GM12875 (cell line): Measurements from ENCODE around the gene COX5A.
"Not testable (repeated sequence)": the region's sequence is repeated elsewhere in the genome, so short reads cannot be mapped to it uniquely, and the experiment has no call there.

ENCODE experiments used
- H3K4me3 ChIP-seq: one replicate; pipeline ENCODE4 v1.5.1; 2011; ENCODE audit warnings: low read depth, low read length, control low read depth
- TF ChIP-seq, protein P1 (sequence below): IDR thresholded peaks from 2 replicates; pipeline ENCODE4 v1.5.1; 2011; ENCODE audit warnings: low read depth, mild to moderate bottlenecking, control low read depth, inconsistent platforms, low read length, moderate library complexity, borderline replicate concordance; ENCODE audit not compliant: insufficient read depth

The COX5A gene

GRCh38 chr15:74955796-74956647 is 18.1 kb upstream of the COX5A start:
- TF ChIP-seq, protein P1, sequence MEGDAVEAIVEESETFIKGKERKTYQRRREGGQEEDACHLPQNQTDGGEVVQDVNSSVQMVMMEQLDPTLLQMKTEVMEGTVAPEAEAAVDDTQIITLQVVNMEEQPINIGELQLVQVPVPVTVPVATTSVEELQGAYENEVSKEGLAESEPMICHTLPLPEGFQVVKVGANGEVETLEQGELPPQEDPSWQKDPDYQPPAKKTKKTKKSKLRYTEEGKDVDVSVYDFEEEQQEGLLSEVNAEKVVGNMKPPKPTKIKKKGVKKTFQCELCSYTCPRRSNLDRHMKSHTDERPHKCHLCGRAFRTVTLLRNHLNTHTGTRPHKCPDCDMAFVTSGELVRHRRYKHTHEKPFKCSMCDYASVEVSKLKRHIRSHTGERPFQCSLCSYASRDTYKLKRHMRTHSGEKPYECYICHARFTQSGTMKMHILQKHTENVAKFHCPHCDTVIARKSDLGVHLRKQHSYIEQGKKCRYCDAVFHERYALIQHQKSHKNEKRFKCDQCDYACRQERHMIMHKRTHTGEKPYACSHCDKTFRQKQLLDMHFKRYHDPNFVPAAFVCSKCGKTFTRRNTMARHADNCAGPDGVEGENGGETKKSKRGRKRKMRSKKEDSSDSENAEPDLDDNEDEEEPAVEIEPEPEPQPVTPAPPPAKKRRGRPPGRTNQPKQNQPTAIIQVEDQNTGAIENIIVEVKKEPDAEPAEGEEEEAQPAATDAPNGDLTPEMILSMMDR = peak; percentile 51
- H3K4me3 ChIP-seq = peak overlapping the region; percentile 56

DNA sequence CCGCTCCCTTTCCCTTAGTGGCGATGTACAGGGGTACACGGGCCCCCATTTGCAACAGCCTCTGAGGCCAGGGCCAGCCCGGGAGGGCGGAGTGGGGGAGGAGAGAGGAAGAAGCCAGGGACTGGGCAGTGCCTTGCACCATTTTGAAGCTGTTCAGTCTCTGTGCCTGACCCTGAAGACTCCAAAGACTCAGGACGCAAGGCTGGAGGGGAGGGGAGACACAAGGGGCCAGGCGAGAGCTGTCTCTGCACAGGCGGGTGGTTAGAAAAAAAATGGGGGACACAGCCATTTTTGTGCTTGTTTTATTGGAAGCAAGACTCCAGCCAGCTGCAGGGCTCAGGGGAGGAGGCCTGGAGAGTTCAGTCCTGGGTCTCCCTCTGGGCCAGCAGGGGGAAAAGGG is 17.1 kb upstream of the COX5A start:
- TF ChIP-seq, protein P1 = no peak
- H3K4me3 ChIP-seq = no peak overlapping the region

DNA sequence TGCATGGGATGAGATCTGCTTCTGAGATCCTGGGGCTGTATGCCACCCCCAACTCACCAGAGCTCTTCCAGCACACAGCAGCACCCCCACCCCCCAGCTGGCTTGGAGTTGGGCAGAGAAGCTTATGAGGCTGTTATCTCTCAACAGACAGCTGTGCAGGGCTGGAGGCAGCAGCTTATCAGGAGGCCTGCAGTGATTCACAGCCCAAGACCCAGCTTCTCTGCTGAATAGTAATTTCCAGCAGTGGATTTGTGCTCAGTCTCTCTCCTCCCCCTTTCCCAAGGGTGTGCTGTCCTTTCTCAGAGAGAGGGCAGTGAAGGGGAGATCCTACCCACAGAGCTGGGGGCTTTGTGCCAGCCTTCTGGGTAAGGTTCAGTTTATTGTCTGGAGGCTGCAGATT is 16.6 kb upstream of the COX5A start:
- TF ChIP-seq, protein P1 = no peak
- H3K4me3 ChIP-seq = no peak overlapping the region

GRCh38 chr15:74951006-74951405 is 13.1 kb upstream of the COX5A start:
- H3K4me3 ChIP-seq = no peak overlapping the region
- TF ChIP-seq, protein P1 = no peak

GRCh38 chr15:74950078-74950908 is 12.4 kb upstream of the COX5A start:
- TF ChIP-seq, protein P1 = peak; percentile 99
- no peak overlapping the region for H3K4me3 ChIP-seq

DNA sequence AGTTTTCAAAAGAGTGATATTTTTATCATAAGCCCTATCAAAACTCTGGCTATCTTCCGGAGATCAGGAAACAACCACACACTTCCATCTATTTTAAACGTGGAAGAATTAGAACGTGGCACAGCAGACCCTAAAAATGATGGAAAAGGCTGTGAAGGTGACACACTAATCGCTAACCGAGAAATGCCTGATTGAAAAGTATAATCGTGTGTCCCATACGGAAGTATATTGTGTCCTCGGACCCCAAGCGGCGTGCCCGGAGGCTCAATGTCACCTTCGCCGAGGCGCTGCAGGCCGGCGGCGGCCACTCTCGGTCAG is 642 bp downstream of the COX5A start:
- TF ChIP-seq, protein P1 = no peak

GRCh38 chr15:74935193-74935592 is 2.7 kb downstream of the COX5A start:
- H3K4me3 ChIP-seq = not testable (repeated sequence)

More for the DNA sequence above, 642 bp downstream of the COX5A start:
- H3K4me3 ChIP-seq = peak overlapping the region; percentile 92
